Keratinocyte (primary cell): ENCODE data around the gene DPYD.

ENCODE experiments used
- CTCF ChIP-seq, 3 experiments: IDR thresholded peaks in 1 of 3; conservative IDR thresholded peaks in 1 of 3; optimal IDR thresholded peaks in 1 of 3; 2 replicates in 2 of 3; 3 replicates in 1 of 3; pipeline versions ENCODE3 to v1.5.1; 2011; ENCODE audit warnings: low read length in 3 of 3, mild to moderate bottlenecking in 3 of 3, moderate library complexity in 2 of 3, control low read depth in 1 of 3, inconsistent platforms in 1 of 3; ENCODE audit not compliant: insufficient read depth in 2 of 3; ENCODE audit errors: extremely low read depth in 1 of 3
- EZH2 ChIP-seq: IDR thresholded peaks from one replicate; pipeline ENCODE4 v1.6.1; 2012; ENCODE audit warnings: inconsistent platforms, mild to moderate bottlenecking, low read length, moderate library complexity

DNA sequence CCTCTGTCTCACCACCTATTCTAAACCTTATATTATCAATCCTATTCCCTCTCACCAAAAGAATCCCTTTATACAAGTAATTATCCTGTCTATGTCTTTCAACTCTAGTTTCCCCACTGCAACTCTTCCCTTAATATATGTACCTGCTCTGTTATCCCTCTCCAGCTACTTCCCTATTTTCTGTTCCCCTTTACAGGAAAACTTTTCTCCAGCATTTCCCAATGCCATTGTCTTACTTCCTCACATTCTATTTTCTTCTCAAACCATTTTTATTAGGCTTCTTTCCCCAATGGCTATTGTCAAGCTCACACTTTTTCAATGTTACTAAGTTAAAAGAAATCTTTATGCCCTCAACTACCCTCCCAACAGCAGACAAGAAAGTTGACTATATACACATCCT, 11.6 kb downstream of the DPYD start:
- no peak for TF ChIP-seq EZH2
- TF ChIP-seq CTCF (optimal IDR thresholded peaks at IDR 0.05 in 1 of 3, IDR thresholded peaks at IDR 0.05 in 1 of 3, conservative IDR thresholded peaks at IDR 0.05 in 1 of 3; ENCODE audit: extremely low read depth in 1 of 3, insufficient read depth in 2 of 3, low read length in 3 of 3) = no peak
